H9 (cell line): ENCODE data around the gene CCNJL. TPM values are rescaled to one million over a fixed set of nuclear protein-coding genes. Genes with fewer than 3 reads are reported as not detected.

ENCODE experiments used
- DNase-seq: peaks from one replicate; pipeline ENCODE4 v3.0.0-alpha.2; 2017
- H2AFZ ChIP-seq: one replicate; pipeline ENCODE4 v1.6.1; 2013; ENCODE audit warnings: mild to moderate bottlenecking, low read length, control low read depth, moderate library complexity
- H2AK5ac ChIP-seq: 2 replicates; pipeline ENCODE4 v1.6.1; 2013; ENCODE audit warnings: low read length, control low read depth, mixed read lengths; ENCODE audit not compliant: insufficient read length
- H2BK120ac ChIP-seq: one replicate; pipeline ENCODE4 v1.6.1; 2013; ENCODE audit warnings: low read depth, mild to moderate bottlenecking, low read length, control low read depth, inconsistent platforms; ENCODE audit not compliant: poor library complexity, severe bottlenecking
- H2BK12ac ChIP-seq: 2 replicates; pipeline ENCODE4 v1.6.1; 2013; ENCODE audit warnings: low read length, control low read depth, mixed read lengths, low read depth; ENCODE audit not compliant: insufficient read length
- H2BK15ac ChIP-seq: 2 replicates; pipeline ENCODE4 v1.6.1; 2013; ENCODE audit warnings: low read depth, low read length, control low read depth
- H2BK20ac ChIP-seq: one replicate; pipeline ENCODE4 v1.6.1; 2013; ENCODE audit warnings: low read depth, mild to moderate bottlenecking, low read length, control low read depth, inconsistent platforms; ENCODE audit not compliant: poor library complexity, severe bottlenecking
- H2BK5ac ChIP-seq: 2 replicates; pipeline ENCODE4 v1.6.1; 2013; ENCODE audit warnings: low read length, control low read depth, mixed read lengths; ENCODE audit not compliant: insufficient read length
- H3K14ac ChIP-seq: 2 replicates; pipeline ENCODE4 v1.6.1; 2013; ENCODE audit warnings: low read length, control low read depth; ENCODE audit not compliant: insufficient read depth
- H3K18ac ChIP-seq: 2 replicates; pipeline ENCODE4 v1.6.1; 2013; ENCODE audit warnings: low read depth, mild to moderate bottlenecking, mixed read lengths, low read length, control low read depth; ENCODE audit not compliant: insufficient read length
- H3K23ac ChIP-seq: 2 replicates; pipeline ENCODE4 v1.6.1; 2013; ENCODE audit warnings: low read length, control low read depth, mixed read lengths, low read depth; ENCODE audit not compliant: insufficient read length
- H3K23me2 ChIP-seq: 2 replicates; pipeline ENCODE4 v1.6.1; 2013; ENCODE audit warnings: low read depth, mild to moderate bottlenecking, mixed read lengths, low read length, control low read depth; ENCODE audit not compliant: insufficient read length, poor library complexity, severe bottlenecking
- H3K27ac ChIP-seq: 2 replicates; pipeline ENCODE4 v1.5.1; 2013; ENCODE audit warnings: low read length, control low read depth, mixed read lengths, low read depth; ENCODE audit not compliant: insufficient read length
- H3K27me3 ChIP-seq: 2 replicates; pipeline ENCODE4 v1.6.1; 2013; ENCODE audit warnings: low read length, control low read depth, inconsistent platforms; ENCODE audit not compliant: insufficient read depth
- H3K4ac ChIP-seq: 2 replicates; pipeline ENCODE4 v1.6.1; 2013; ENCODE audit warnings: low read depth, mild to moderate bottlenecking, control low read depth, inconsistent platforms, low read length, moderate library complexity
- H3K4me1 ChIP-seq: 2 replicates; pipeline ENCODE4 v1.6.1; 2013; ENCODE audit warnings: low read length, control low read depth, inconsistent platforms; ENCODE audit not compliant: insufficient read depth
- H3K4me2 ChIP-seq: 2 replicates; pipeline ENCODE4 v1.6.1; 2013; ENCODE audit warnings: low read length, control low read depth, mixed read lengths; ENCODE audit not compliant: insufficient read length, insufficient read depth
- H3K56ac ChIP-seq: 2 replicates; pipeline ENCODE4 v1.6.1; 2013; ENCODE audit warnings: low read depth, mild to moderate bottlenecking, mixed read lengths, low read length, control low read depth; ENCODE audit not compliant: insufficient read length
- H3K79me1 ChIP-seq: 2 replicates; pipeline ENCODE4 v1.6.1; 2013; ENCODE audit warnings: low read depth, mild to moderate bottlenecking, moderate library complexity, low read length, control low read depth, inconsistent platforms; ENCODE audit not compliant: insufficient read depth, poor library complexity, severe bottlenecking
- H3K79me2 ChIP-seq: 2 replicates; pipeline ENCODE4 v1.6.1; 2013; ENCODE audit warnings: low read length, control low read depth, inconsistent platforms; ENCODE audit not compliant: insufficient read depth
- H3K9ac ChIP-seq: 2 replicates; pipeline ENCODE4 v1.6.1; 2013; ENCODE audit warnings: low read length, control low read depth, mixed read lengths; ENCODE audit not compliant: insufficient read length; ENCODE audit errors: extremely low read depth
- H3K9me3 ChIP-seq: one replicate; pipeline ENCODE4 v1.6.1; 2013; ENCODE audit warnings: low read depth, low read length, inconsistent platforms; ENCODE audit not compliant: control insufficient read depth
- H3T11ph ChIP-seq: one replicate; pipeline ENCODE4 v1.6.1; 2013; ENCODE audit warnings: mild to moderate bottlenecking, low read length, control low read depth, inconsistent platforms
- H4K20me1 ChIP-seq: one replicate; pipeline ENCODE4 v1.6.1; 2013; ENCODE audit not compliant: control insufficient read depth, insufficient read length, insufficient read depth
- H4K5ac ChIP-seq: 2 replicates; pipeline ENCODE4 v1.6.1; 2013; ENCODE audit warnings: low read depth, mild to moderate bottlenecking, mixed read lengths, low read length, control low read depth; ENCODE audit not compliant: insufficient read length
- H4K8ac ChIP-seq: replicated peaks from 2 replicates; pipeline ENCODE4 v1.6.1; 2013; ENCODE audit warnings: low read length, control low read depth, mixed read lengths, low read depth; ENCODE audit not compliant: insufficient read length
- H4K91ac ChIP-seq: 2 replicates; pipeline ENCODE4 v1.6.1; 2013; ENCODE audit warnings: low read depth, mild to moderate bottlenecking, moderate library complexity, mixed read lengths, low read length, control low read depth; ENCODE audit not compliant: insufficient read length
- H3K27ac Mint-ChIP-seq, 3 experiments: 2 replicates in 2 of 3; 3 replicates in 1 of 3; pipeline ENCODE4 v1.8.0; 2020 to 2021; ENCODE audit warnings: mixed read lengths in 3 of 3, mild to moderate bottlenecking in 1 of 3, moderate library complexity in 1 of 3
- H3K27me3 Mint-ChIP-seq: 2 replicates; pipeline ENCODE4 v1.8.0; 2021; ENCODE audit warnings: low read depth, mild to moderate bottlenecking, moderate library complexity, mixed read lengths
- H3K36me3 Mint-ChIP-seq, 3 experiments: 2 replicates in 2 of 3; 3 replicates in 1 of 3; pipeline ENCODE4 v1.8.0; 2020 to 2021; ENCODE audit warnings: low read depth in 3 of 3, mixed read lengths in 3 of 3; ENCODE audit not compliant: insufficient read depth in 1 of 3
- H3K4me1 Mint-ChIP-seq, 2 experiments: 2 replicates each; pipeline ENCODE4 v1.8.0; 2020; ENCODE audit warnings: mixed read lengths in 2 of 2
- H3K4me3 Mint-ChIP-seq, 2 experiments: 2 replicates in 1 of 2; 3 replicates in 1 of 2; pipeline ENCODE4 v1.8.0; 2020 to 2021; ENCODE audit warnings: mild to moderate bottlenecking in 2 of 2, mixed read lengths in 2 of 2, moderate library complexity in 1 of 2
- H3K9me3 Mint-ChIP-seq, 2 experiments: 2 replicates in 1 of 2; 3 replicates in 1 of 2; pipeline ENCODE4 v1.8.0; 2020; ENCODE audit warnings: mild to moderate bottlenecking in 2 of 2, mixed read lengths in 2 of 2, moderate library complexity in 1 of 2
- WGBS: extraction: QIAGEN DNeasy Blood & Tissue Kit; methylation state at CpG from one replicate; pipeline ENCODE4 v1.1.7; 2013; ENCODE audit warnings: missing lambda C conversion rate, low lambda C conversion rate, mixed read lengths; ENCODE audit not compliant: insufficient read length; ENCODE audit errors: extremely low coverage; 5-methylcytosine and 5-hydroxymethylcytosine counted together
- total RNA-seq: library from RNA; stranded (reverse); gene quantifications from 2 replicates; pipeline ENCODE4 v1.2.1, GENCODE V29; 2021
- TF ChIP-seq, protein P1 (sequence below): fragments of 200-600 bp; sonication (generic); conservative IDR thresholded peaks from 3 replicates; pipeline ENCODE4 v1.8.0; 2021; ENCODE audit warnings: antibody characterized with exemption, mild to moderate bottlenecking

The CCNJL gene
- total RNA-seq, 1 experiment from 2014 or later: 26.9 TPM

DNA sequence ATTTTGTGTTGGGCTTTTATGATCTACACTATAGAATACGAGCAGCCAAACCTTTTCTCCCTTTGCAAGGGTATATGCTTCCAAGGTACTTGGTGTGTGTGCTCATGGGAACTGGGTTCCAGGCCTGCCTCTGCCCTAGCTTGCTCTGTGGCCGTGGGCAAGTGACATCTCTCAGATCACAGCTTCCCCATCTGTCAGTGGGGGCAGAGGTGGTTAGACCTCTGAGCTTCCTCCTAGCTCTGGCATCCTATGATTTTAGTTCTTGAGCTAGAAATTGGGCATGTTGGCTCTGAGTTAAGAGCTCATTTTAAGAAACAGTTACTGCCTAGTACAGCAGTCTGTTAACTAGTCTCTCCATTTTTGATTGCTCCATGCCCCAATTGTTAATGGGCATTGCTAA lies 12.5 kb upstream of the CCNJL start:
- DNase-seq: no peak
- H2BK15ac ChIP-seq: no peak overlapping the region
- peak overlapping the region in 1 of 3 experiments; percentile 50; a peak in 1 of 7 replicates for H3K27ac Mint-ChIP-seq
- no CpG with 5 or more reads among the region's 2 CpGs for WGBS
- H3K23ac ChIP-seq: no peak overlapping the region
- TF ChIP-seq, protein P1, sequence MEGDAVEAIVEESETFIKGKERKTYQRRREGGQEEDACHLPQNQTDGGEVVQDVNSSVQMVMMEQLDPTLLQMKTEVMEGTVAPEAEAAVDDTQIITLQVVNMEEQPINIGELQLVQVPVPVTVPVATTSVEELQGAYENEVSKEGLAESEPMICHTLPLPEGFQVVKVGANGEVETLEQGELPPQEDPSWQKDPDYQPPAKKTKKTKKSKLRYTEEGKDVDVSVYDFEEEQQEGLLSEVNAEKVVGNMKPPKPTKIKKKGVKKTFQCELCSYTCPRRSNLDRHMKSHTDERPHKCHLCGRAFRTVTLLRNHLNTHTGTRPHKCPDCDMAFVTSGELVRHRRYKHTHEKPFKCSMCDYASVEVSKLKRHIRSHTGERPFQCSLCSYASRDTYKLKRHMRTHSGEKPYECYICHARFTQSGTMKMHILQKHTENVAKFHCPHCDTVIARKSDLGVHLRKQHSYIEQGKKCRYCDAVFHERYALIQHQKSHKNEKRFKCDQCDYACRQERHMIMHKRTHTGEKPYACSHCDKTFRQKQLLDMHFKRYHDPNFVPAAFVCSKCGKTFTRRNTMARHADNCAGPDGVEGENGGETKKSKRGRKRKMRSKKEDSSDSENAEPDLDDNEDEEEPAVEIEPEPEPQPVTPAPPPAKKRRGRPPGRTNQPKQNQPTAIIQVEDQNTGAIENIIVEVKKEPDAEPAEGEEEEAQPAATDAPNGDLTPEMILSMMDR: no peak
- no peaks in the 10 kb centered on the region; the same call in 1 of the 2 replicates for H3K27me3 Mint-ChIP-seq
- H3K18ac ChIP-seq: peak overlapping the region; percentile 60
- no peak overlapping the region for H3K4me2 ChIP-seq
- H2AK5ac ChIP-seq: no peak overlapping the region
- H4K5ac ChIP-seq: no peak overlapping the region
- H3K4me1 ChIP-seq: peaks cover 3% of the 10 kb centered on the region; the same call in 1 of the 2 replicates
- H2BK12ac ChIP-seq: no peak overlapping the region
- no peak overlapping the region for H4K8ac ChIP-seq
- no peak overlapping the region for H2BK120ac ChIP-seq
- H3K23me2 ChIP-seq: no peaks in the 10 kb centered on the region
- no peaks in the 10 kb centered on the region for H3K79me2 ChIP-seq
- H3K4ac ChIP-seq: no peak overlapping the region
- no peak overlapping the region for H2AFZ ChIP-seq
- no peaks in the 10 kb centered on the region for H3K27me3 ChIP-seq
- H3K4me3 Mint-ChIP-seq: no peak overlapping the region
- H3K79me1 ChIP-seq: no peaks in the 10 kb centered on the region
- no peaks in the 10 kb centered on the region for H3K9me3 Mint-ChIP-seq
- no peak overlapping the region for H2BK5ac ChIP-seq
- H3K36me3 Mint-ChIP-seq: no peaks in the 10 kb centered on the region
- no peak overlapping the region for H3K9ac ChIP-seq
- H3K27ac ChIP-seq: no peak overlapping the region
- no peak overlapping the region for H3T11ph ChIP-seq
- H3K4me1 Mint-ChIP-seq: peaks cover 16 to 20% of the 10 kb centered on the region in 2 experiments
- no peak overlapping the region for H2BK20ac ChIP-seq
- no peaks in the 10 kb centered on the region for H3K9me3 ChIP-seq
- H3K56ac ChIP-seq: no peak overlapping the region
- no peaks in the 10 kb centered on the region for H4K20me1 ChIP-seq
- H4K91ac ChIP-seq: no peak overlapping the region
- no peak overlapping the region for H3K14ac ChIP-seq
